ENCODE data around the gene STPG1.

Gene STPG1

GRCh38 chr1:24343412-24344089, 70.0 kb downstream of the STPG1 start:
- no peak for DNase-seq (ENCODE audit: low read depth in 1 of 2, low spot score in 1 of 2)

GRCh38 chr1:24341260-24341659, 72.3 kb downstream of the STPG1 start:
- DNase-seq (ENCODE audit: low read depth in 1 of 2, low spot score in 1 of 2): no peak

GRCh38 chr1:24340770-24341169, 72.8 kb downstream of the STPG1 start:
- no peak for DNase-seq (ENCODE audit: low read depth in 1 of 2, low spot score in 1 of 2)

- no peak for DNase-seq (ENCODE audit: low read depth in 1 of 2, low spot score in 1 of 2)
Measured at GRCh38 chr1:24339996-24340395, 73.6 kb downstream of the STPG1 start.

- no peak for DNase-seq (ENCODE audit: low read depth in 1 of 2, low spot score in 1 of 2)
Measured at GRCh38 chr1:24338447-24338846, 75.1 kb downstream of the STPG1 start.

GRCh38 chr1:24337455-24337854, 76.1 kb downstream of the STPG1 start:
- no peak for DNase-seq (ENCODE audit: low read depth in 1 of 2, low spot score in 1 of 2)

GRCh38 chr1:24336075-24336474, 77.5 kb downstream of the STPG1 start:
- no peak for DNase-seq (ENCODE audit: low read depth in 1 of 2, low spot score in 1 of 2)

GRCh38 chr1:24331961-24332673, 81.5 kb downstream of the STPG1 start:
- DNase-seq (ENCODE audit: low read depth in 1 of 2, low spot score in 1 of 2): no peak

GRCh38 chr1:24329797-24330543, 83.6 kb downstream of the STPG1 start:
- no peak for DNase-seq (ENCODE audit: low read depth in 1 of 2, low spot score in 1 of 2)

- DNase-seq (ENCODE audit: low read depth in 1 of 2, low spot score in 1 of 2): no peak
Measured at GRCh38 chr1:24329331-24329730, 84.3 kb downstream of the STPG1 start.

GRCh38 chr1:24327891-24328290, 85.7 kb downstream of the STPG1 start:
- no peak for DNase-seq (ENCODE audit: low read depth in 1 of 2, low spot score in 1 of 2)

GRCh38 chr1:24327486-24327885, 86.1 kb downstream of the STPG1 start:
- no peak for DNase-seq (ENCODE audit: low read depth in 1 of 2, low spot score in 1 of 2)

- no peak for DNase-seq (ENCODE audit: low read depth in 1 of 2, low spot score in 1 of 2)
Measured at GRCh38 chr1:24325587-24326449, 87.8 kb downstream of the STPG1 start.

- no peak for DNase-seq (ENCODE audit: low read depth in 1 of 2, low spot score in 1 of 2)
Measured at GRCh38 chr1:24324903-24325302, 88.7 kb downstream of the STPG1 start.

GRCh38 chr1:24323281-24323680, 90.3 kb downstream of the STPG1 start:
- no peak for DNase-seq (ENCODE audit: low read depth in 1 of 2, low spot score in 1 of 2)

- no peak for DNase-seq (ENCODE audit: low read depth in 1 of 2, low spot score in 1 of 2)
Measured at GRCh38 chr1:24322470-24323177, 91.0 kb downstream of the STPG1 start.

- peak; percentile 39 to 71 for DNase-seq (ENCODE audit: low read depth in 1 of 2, low spot score in 1 of 2)
Measured at GRCh38 chr1:24321697-24322469, 91.7 kb downstream of the STPG1 start.

GRCh38 chr1:24321126-24321525, 92.5 kb downstream of the STPG1 start:
- no peak for DNase-seq (ENCODE audit: low read depth in 1 of 2, low spot score in 1 of 2)

- DNase-seq (ENCODE audit: low read depth in 1 of 2, low spot score in 1 of 2): no peak
Measured at GRCh38 chr1:24319962-24320361, 93.6 kb downstream of the STPG1 start.

All from activated CD4-positive, alpha-beta T cell treated with anti-CD3 and anti-CD28 coated beads, Interleukin-2, amount 50 U/mL, for 24 hours (primary cell).